GM12878 (cell line): Measurements from ENCODE around the gene PPP4R1.

Source experiments
- CEBPB ChIP-seq, 2 experiments: fragments of 150-350 bp in 1 of 2; IDR thresholded peaks; 2 replicates each; pipeline ENCODE4 v1.6.1; 2012 to 2014; ENCODE audit warnings: low read depth in 2 of 2, low read length in 2 of 2, borderline replicate concordance in 1 of 2, inconsistent platforms in 1 of 2
- EGR1 ChIP-seq, 2 experiments: IDR thresholded peaks; 1 replicate in 1 of 2; 2 replicates in 1 of 2; pipeline ENCODE4 v1.6.1; 2011 to 2012; ENCODE audit warnings: low read depth in 2 of 2, low read length in 2 of 2, borderline replicate concordance in 1 of 2, mild to moderate bottlenecking in 1 of 2, moderate library complexity in 1 of 2
- ELK1 ChIP-seq: IDR thresholded peaks from 2 replicates; pipeline ENCODE4 v1.6.1; 2012; ENCODE audit warnings: low read depth, low read length, improper control_type of control experiment
- POLR2A ChIP-seq: IDR thresholded peaks from 2 replicates; pipeline ENCODE4 v1.6.1; 2011; ENCODE audit warnings: low read depth, mild to moderate bottlenecking, low read length
- RAD21 ChIP-seq: IDR thresholded peaks from 2 replicates; pipeline ENCODE4 v1.6.1; 2011; ENCODE audit warnings: mild to moderate bottlenecking, low read depth, low read length, moderate library complexity; ENCODE audit not compliant: insufficient read depth
- RCOR1 ChIP-seq: conservative IDR thresholded peaks from 2 replicates; pipeline ENCODE4 v1.6.1; 2012; ENCODE audit warnings: low read depth, low read length, improper control_type of control experiment
- TAF1 ChIP-seq: IDR thresholded peaks from 2 replicates; pipeline ENCODE4 v1.6.1; 2011; ENCODE audit warnings: mild to moderate bottlenecking, low read depth, low read length, borderline replicate concordance
- YY1 ChIP-seq: IDR thresholded peaks from 2 replicates; pipeline ENCODE4 v1.6.1; 2011; ENCODE audit warnings: low read depth, mild to moderate bottlenecking, low read length
- ZNF24 ChIP-seq: fragments of 450-650 bp; IDR thresholded peaks from 2 replicates; pipeline ENCODE4 v1.6.1; 2017; ENCODE audit warnings: antibody characterized with exemption, mild to moderate bottlenecking
- TF ChIP-seq, protein P1 (sequence below), 3 experiments: IDR thresholded peaks in 2 of 3; conservative IDR thresholded peaks in 1 of 3; 2 replicates each; pipeline ENCODE4 v1.5.1; 2011; ENCODE audit warnings: low read depth in 3 of 3, low read length in 3 of 3, mild to moderate bottlenecking in 3 of 3, control low read depth in 2 of 3, moderate library complexity in 2 of 3, inconsistent platforms in 1 of 3, mixed read lengths in 1 of 3; ENCODE audit not compliant: control insufficient read depth in 2 of 3, insufficient read depth in 1 of 3; ENCODE audit errors: extremely low read depth in 1 of 3
- TF ChIP-seq, protein P2 (sequence below): fragments of 450-650 bp; IDR thresholded peaks from 2 replicates; pipeline ENCODE4 v1.6.1; 2014; ENCODE audit warnings: mild to moderate bottlenecking

DNA sequence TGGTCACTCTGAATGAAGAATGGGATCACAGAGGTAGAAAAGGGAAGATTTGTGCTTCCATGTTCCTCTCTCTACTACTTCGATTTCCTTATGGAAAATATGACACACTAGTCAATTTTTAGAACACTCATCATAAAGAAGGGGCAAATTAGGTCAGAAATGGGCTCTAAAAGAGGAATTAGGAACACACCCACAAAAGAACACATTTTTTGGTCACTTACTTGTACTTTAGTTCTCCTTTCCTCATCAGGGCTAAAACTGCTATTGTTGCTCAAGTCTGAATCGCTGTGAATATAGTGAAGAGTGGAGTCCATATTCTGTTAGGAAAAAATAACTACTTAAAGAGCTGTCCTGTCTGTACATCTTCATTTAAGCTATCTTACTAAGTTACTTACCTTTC lies 52.6 kb downstream of the PPP4R1 start:
- TF ChIP-seq YY1, result no peak
- no peak for TF ChIP-seq POLR2A
- TF ChIP-seq ELK1, result no peak
- no peak for TF ChIP-seq ZNF24
- TF ChIP-seq, protein P1, sequence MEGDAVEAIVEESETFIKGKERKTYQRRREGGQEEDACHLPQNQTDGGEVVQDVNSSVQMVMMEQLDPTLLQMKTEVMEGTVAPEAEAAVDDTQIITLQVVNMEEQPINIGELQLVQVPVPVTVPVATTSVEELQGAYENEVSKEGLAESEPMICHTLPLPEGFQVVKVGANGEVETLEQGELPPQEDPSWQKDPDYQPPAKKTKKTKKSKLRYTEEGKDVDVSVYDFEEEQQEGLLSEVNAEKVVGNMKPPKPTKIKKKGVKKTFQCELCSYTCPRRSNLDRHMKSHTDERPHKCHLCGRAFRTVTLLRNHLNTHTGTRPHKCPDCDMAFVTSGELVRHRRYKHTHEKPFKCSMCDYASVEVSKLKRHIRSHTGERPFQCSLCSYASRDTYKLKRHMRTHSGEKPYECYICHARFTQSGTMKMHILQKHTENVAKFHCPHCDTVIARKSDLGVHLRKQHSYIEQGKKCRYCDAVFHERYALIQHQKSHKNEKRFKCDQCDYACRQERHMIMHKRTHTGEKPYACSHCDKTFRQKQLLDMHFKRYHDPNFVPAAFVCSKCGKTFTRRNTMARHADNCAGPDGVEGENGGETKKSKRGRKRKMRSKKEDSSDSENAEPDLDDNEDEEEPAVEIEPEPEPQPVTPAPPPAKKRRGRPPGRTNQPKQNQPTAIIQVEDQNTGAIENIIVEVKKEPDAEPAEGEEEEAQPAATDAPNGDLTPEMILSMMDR (IDR thresholded peaks at IDR 0.05 in 2 of 3, conservative IDR thresholded peaks at IDR 0.05 in 1 of 3; ENCODE audit: control insufficient read depth in 2 of 3, extremely low read depth in 1 of 3, insufficient read depth in 1 of 3, low read depth in 3 of 3, low read length in 3 of 3), result no peak
- TF ChIP-seq, protein P2, sequence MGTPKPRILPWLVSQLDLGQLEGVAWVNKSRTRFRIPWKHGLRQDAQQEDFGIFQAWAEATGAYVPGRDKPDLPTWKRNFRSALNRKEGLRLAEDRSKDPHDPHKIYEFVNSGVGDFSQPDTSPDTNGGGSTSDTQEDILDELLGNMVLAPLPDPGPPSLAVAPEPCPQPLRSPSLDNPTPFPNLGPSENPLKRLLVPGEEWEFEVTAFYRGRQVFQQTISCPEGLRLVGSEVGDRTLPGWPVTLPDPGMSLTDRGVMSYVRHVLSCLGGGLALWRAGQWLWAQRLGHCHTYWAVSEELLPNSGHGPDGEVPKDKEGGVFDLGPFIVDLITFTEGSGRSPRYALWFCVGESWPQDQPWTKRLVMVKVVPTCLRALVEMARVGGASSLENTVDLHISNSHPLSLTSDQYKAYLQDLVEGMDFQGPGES, result no peak
- no peak for TF ChIP-seq RAD21
- no peak for TF ChIP-seq CEBPB (IDR thresholded peaks at IDR 0.05; ENCODE audit: borderline replicate concordance in 1 of 2, low read depth in 2 of 2, low read length in 2 of 2)
- TF ChIP-seq RCOR1, result no peak
- TF ChIP-seq TAF1, result no peak
- no peak for TF ChIP-seq EGR1 (IDR thresholded peaks at IDR 0.05; ENCODE audit: borderline replicate concordance in 1 of 2, low read depth in 2 of 2, low read length in 2 of 2)
